HFFc6 (cell line): ENCODE measurements around the gene PPP2R2B. TPM values are rescaled to one million over a fixed set of nuclear protein-coding genes. Genes with fewer than 3 reads are reported as not detected.

ENCODE experiments used
- DNase-seq: peaks from one replicate; pipeline ENCODE4 v3.0.0-alpha.2; 2018
- H3K27ac Mint-ChIP-seq: 2 replicates; pipeline ENCODE4 v1.8.0; 2020; ENCODE audit warnings: mild to moderate bottlenecking, mixed read lengths
- H3K27me3 Mint-ChIP-seq: 2 replicates; pipeline ENCODE4 v1.8.0; 2021; ENCODE audit warnings: mild to moderate bottlenecking, moderate library complexity, mixed read lengths; ENCODE audit not compliant: insufficient read depth
- H3K36me3 Mint-ChIP-seq: 2 replicates; pipeline ENCODE4 v1.8.0; 2021; ENCODE audit warnings: low read depth, mixed read lengths
- H3K4me1 Mint-ChIP-seq: 2 replicates; pipeline ENCODE4 v1.8.0; 2020; ENCODE audit warnings: low read depth, mixed read lengths
- H3K4me3 Mint-ChIP-seq: 2 replicates; pipeline ENCODE4 v1.8.0; 2020; ENCODE audit warnings: mild to moderate bottlenecking, moderate library complexity, mixed read lengths
- H3K9me3 Mint-ChIP-seq: 2 replicates; pipeline ENCODE4 v1.8.0; 2020; ENCODE audit warnings: mild to moderate bottlenecking, mixed read lengths
- total RNA-seq, 6 experiments: library from RNA; stranded (reverse); fragmentation: NEBNext Ultra II Directional; extraction: Animal tissue kit (Norgen Biotek cat#: 25700); gene quantifications; 2 replicates in 1 of 6; 3 replicates in 5 of 6; pipeline ENCODE4 v1.2.3, GENCODE V29; 2021
- TF ChIP-seq, protein P1 (sequence below): fragments of 200-600 bp; sonication (generic); IDR thresholded peaks from 2 replicates; pipeline ENCODE4 v1.5.0; 2021; ENCODE audit warnings: antibody characterized with exemption, mild to moderate bottlenecking

The PPP2R2B gene
- total RNA-seq, 6 experiments from 2014 or later: not detected

GRCh38 chr5:146683861-146684260 lies 194.7 kb downstream of the PPP2R2B start:
- Mint-ChIP-seq H3K36me3 (no peaks in the 10 kb centered on the region), H3K9me3 (peaks cover 11% of the 10 kb centered on the region), H3K4me3 (no peak overlapping the region), H3K27me3 (peaks cover 3% of the 10 kb centered on the region; the same call in 1 of the 2 replicates), H3K4me1 (no peaks in the 10 kb centered on the region), H3K27ac (no peak overlapping the region)
- TF ChIP-seq, protein P1, sequence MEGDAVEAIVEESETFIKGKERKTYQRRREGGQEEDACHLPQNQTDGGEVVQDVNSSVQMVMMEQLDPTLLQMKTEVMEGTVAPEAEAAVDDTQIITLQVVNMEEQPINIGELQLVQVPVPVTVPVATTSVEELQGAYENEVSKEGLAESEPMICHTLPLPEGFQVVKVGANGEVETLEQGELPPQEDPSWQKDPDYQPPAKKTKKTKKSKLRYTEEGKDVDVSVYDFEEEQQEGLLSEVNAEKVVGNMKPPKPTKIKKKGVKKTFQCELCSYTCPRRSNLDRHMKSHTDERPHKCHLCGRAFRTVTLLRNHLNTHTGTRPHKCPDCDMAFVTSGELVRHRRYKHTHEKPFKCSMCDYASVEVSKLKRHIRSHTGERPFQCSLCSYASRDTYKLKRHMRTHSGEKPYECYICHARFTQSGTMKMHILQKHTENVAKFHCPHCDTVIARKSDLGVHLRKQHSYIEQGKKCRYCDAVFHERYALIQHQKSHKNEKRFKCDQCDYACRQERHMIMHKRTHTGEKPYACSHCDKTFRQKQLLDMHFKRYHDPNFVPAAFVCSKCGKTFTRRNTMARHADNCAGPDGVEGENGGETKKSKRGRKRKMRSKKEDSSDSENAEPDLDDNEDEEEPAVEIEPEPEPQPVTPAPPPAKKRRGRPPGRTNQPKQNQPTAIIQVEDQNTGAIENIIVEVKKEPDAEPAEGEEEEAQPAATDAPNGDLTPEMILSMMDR: no peak
- no peak for DNase-seq

GRCh38 chr5:146682899-146683532 lies 195.5 kb downstream of the PPP2R2B start:
- Mint-ChIP-seq H3K27me3 (no peaks in the 10 kb centered on the region; the same call in 1 of the 2 replicates), H3K9me3 (peaks cover 11% of the 10 kb centered on the region), H3K36me3 (no peaks in the 10 kb centered on the region), H3K4me1 (no peaks in the 10 kb centered on the region), H3K27ac (no peak overlapping the region), H3K4me3 (no peak overlapping the region)
- DNase-seq: no peak
- TF ChIP-seq, protein P1: no peak

DNA sequence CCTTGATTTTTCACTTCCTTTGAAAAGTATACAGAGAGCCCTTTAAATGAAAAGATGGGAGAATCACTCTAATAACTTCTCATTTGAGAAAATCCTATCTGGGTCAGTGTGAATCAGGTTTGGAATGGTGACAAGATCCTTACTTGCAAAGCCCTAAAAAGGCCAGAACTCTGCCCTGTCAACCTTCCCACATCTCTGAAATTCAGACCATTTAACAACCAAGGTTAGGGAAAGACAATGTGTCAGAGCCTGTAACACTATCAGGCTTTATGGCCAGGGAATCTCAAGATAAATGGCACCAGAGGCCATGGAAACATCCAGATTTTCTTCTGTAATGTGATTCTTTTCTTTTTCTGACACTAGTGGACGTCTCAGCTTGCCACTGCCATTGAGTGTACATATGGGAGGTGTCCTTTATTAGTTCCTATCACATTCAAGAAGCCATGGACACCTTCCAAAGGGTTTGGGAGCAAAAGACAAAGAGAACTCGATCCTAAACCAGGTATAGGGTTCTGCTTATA lies 196.9 kb downstream of the PPP2R2B start:
- no peak overlapping the region for H3K27ac Mint-ChIP-seq
- no peak for DNase-seq

DNA sequence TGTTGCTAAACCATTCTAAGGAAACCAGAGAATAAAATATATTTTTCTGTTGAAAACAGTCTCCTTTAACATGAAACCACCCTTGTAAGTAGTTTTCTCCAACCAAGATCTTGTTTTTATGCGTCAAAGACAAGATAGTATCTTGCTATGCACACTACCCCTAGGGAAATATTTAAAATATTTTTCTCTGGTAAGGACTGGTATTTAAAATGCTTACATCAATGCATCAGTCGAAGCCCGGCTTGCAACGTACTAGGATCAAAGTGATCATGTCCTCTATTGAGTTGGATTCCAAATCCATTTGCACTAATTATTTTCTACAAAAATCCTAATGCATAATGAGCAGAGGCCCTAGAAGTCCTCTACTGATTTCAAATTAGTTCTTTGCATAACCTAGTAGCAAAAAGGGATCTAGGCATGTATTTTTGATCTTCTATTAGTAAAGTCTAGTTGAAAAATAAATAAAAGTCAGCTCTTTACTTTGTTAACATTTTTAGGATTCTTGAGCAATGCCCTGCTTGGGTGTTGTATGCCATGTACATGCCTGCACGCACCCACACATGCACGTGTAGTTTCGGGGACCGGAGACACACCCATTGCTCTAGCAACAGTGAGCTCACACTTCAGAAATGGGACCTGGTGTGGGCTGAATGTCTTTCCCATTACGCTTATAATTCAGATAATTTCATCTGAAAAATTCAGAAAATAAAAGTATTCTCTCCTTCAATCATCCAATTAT lies 197.5 kb downstream of the PPP2R2B start:
- H3K27me3 Mint-ChIP-seq: peaks cover 2% of the 10 kb centered on the region; the same call in 1 of the 2 replicates
- TF ChIP-seq, protein P1: no peak
- DNase-seq: no peak
- H3K9me3 Mint-ChIP-seq: peaks cover 9% of the 10 kb centered on the region
- H3K4me3 Mint-ChIP-seq: no peak overlapping the region
- H3K36me3 Mint-ChIP-seq: no peaks in the 10 kb centered on the region
- H3K4me1 Mint-ChIP-seq: no peaks in the 10 kb centered on the region
- H3K27ac Mint-ChIP-seq: no peak overlapping the region

More for the DNA sequence above, 196.9 kb downstream of the PPP2R2B start:
- H3K4me1 Mint-ChIP-seq: no peaks in the 10 kb centered on the region
- peaks cover 11% of the 10 kb centered on the region for H3K9me3 Mint-ChIP-seq
- H3K27me3 Mint-ChIP-seq: no peaks in the 10 kb centered on the region; the same call in 1 of the 2 replicates
- no peak overlapping the region for H3K4me3 Mint-ChIP-seq
- H3K36me3 Mint-ChIP-seq: no peaks in the 10 kb centered on the region
- TF ChIP-seq, protein P1: no peak

DNA sequence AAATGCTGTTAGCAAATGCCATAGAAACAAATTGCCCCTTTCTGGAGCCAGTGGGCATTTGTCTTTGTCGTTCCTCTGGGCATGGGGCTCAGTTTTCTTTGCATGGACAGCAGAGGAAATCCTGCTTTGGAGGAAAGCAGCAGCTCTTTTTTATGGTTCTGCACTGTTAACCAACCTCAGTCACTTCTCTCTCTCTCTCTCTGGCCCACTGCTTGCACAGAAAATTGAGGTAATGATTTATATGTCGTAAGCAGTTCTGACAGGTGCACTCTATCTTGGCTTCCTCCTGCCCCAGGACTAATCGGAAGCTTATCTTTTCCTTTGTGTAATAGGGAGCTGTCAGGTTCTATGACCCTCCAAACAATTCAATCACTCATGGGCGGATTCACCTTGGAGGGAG lies 202.9 kb downstream of the PPP2R2B start:
- DNase-seq: no peak
- Mint-ChIP-seq H3K27me3 (peaks cover 2% of the 10 kb centered on the region; the same call in 1 of the 2 replicates), H3K4me1 (no peaks in the 10 kb centered on the region), H3K36me3 (no peaks in the 10 kb centered on the region), H3K4me3 (no peak overlapping the region), H3K9me3 (peaks cover 8% of the 10 kb centered on the region; the same call in 1 of the 2 replicates), H3K27ac (no peak overlapping the region)
- TF ChIP-seq, protein P1: no peak
